HG03159 (cell line): ENCODE data around the gene UFD1.
A peak's percentile ranks its signal among the peaks of the same experiment; 100 is the strongest.

Experiments used
- ATAC-seq: cut with Tn5 transposase; IDR thresholded peaks from one replicate; pipeline ENCODE4 v1.9.1; 2021; ENCODE audit warnings: mild to moderate bottlenecking, moderate library complexity; ENCODE audit not compliant: unreplicated experiment

UFD1 gene, protein sequence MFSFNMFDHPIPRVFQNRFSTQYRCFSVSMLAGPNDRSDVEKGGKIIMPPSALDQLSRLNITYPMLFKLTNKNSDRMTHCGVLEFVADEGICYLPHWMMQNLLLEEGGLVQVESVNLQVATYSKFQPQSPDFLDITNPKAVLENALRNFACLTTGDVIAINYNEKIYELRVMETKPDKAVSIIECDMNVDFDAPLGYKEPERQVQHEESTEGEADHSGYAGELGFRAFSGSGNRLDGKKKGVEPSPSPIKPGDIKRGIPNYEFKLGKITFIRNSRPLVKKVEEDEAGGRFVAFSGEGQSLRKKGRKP

DNA sequence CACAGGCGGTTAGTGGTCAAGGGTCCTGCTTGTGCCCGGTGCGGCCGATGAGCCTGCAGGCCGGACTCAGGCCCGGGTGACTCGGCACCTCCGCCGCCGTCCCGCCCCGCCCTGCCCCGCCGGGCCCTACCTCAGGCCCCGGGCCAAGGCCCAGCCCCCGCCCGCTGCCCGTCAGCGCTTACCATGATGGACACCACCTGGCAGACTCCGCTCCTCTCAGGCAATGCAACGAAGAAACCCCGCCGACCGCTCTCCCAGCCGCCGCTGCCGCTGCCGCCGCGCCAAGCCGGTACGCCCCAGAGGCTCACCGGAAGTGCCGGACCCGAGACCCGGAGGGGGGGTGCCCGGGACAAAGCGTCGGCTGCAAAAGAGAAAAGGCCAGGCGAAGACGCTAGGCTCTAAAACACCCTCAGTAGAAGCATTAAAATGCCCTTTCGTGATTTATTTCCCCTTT is at the start of gene UFD1:
TSS of gene UFD1 (minus strand) at position 293 of the 454 bp plus-strand sequence. CDS start at position 185, 108 bp downstream.
- peak; percentile 46 for ATAC-seq

DNA sequence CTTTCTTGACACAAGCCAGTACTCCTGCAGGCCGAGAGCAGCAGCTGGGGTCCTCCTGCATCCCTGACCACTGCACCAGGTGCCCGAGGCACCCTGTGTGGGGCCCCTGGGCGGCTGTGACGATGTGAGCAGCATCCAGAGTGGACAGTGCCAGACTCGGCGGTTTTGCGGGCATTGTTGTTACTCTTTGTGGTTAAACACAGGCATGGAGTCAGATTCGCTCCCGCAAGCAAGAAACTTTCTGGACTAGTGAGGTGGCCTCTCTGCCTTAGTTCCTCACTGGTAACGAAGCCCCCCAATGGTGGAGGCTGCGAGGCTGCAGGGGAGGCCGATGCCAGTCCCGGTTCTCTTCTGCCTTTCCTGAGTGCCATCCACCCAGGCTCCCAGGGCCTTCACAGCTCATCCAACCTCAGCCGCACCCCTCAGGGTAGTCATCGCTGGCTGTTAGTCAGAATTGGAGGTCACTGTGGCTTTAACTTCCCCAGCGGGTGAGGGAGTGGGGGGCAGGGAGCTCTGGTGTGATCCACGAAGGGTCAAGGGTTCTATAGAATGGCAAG is 48.9 kb upstream of the UFD1 start:
- ATAC-seq, result no peak

DNA sequence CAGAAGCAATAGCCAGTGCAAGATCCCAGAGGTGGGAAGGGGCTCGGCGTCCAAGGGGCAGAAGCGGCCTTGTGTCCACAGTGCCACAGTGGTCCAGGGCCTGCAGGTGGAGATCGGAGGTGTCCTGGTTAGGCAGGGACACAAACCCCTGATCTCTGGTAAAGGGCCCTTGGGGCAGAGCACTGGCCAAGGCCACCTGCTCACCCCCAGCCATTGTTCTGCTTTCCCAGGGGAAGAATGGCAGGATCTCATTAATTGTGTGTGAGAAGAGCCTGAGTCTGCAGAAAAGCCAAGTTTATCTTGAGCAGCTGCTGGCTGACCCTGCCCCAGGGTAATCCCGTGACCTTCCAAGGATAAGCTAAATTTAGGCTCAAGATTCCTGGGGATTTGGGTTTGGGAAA is 48.3 kb upstream of the UFD1 start:
- ATAC-seq, result no peak

GRCh38 chr22:19526702-19527111 is 47.7 kb upstream of the UFD1 start:
- ATAC-seq, result no peak

- no peak for ATAC-seq
Measured at GRCh38 chr22:19526076-19526701, 47.2 kb upstream of the UFD1 start.

- no peak for ATAC-seq
Measured at GRCh38 chr22:19525666-19526065, 46.7 kb upstream of the UFD1 start.

- no peak for ATAC-seq
Measured at GRCh38 chr22:19525116-19525660, 46.2 kb upstream of the UFD1 start.

DNA sequence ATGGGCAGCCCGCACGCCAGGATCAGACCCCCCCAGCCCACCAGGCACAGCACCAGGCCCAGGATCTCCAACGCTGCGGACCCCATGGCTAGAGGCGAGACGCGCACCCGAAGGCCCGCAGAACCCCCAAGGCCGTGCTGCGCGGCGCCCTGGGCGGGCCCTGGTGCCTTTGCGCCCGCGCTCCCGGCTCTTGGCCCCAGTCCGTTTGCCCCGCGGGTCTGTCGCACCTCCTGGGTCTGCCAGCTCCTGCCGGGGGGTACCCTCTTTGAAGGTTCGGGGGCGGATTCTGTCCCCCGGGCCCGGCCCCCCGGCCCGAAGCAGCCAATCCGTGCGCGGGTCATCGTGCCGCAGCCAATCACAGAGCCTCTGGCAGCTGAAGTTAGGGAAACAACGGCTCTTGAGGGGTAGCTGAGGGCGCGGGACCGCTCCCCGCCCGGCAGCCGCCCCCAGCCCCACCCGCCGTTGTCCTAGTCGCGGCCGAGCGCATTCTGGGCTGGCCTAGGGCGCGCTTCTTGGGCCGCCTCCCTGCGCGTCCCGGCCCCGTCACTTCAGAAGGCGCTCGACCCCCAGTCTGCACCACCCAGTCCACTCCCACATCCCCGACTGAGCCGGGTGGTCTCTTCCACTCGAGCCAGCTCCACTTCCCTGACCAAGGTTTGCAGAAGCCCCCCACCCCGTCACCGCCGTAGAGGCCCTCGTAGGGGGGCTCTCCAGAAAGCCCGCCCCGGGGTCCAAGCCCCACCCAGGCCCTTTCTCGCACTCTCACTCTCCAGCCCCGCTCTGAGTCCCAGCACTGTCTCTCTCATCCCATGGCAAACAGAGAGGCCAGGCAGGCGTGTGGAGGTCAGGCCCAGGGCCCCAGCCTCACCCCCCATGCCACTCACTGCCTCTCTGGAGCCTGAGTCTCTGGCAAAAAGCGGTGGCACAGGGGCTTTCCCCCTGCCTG is 45.5 kb upstream of the UFD1 start, which contains the start of gene CLDN5:
TSS of gene CLDN5 (minus strand) at position 241 of the 946 bp plus-strand sequence. CDS start at position 86, 155 bp downstream.
- no peak for ATAC-seq

GRCh38 chr22:19523240-19524169 is 44.5 kb upstream of the UFD1 start:
- ATAC-seq, result no peak

DNA sequence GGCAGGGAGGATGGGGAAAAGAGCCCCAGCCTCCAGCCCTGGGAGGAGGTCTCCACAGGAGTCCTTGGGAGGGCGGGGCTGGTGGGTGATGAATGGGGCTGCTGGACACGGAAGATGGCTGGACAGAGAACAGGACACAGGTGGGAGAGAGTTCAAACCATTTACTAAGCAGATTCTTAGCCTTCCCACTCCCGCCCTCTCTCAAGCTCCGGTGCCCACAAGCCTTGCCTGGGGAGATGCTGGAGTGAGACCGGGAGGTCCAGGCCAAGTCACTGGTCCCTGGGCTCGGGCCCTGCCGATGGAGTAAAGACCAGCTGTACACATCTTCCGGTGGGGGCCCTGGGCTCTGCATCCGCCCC is 43.9 kb upstream of the UFD1 start:
- no peak for ATAC-seq

DNA sequence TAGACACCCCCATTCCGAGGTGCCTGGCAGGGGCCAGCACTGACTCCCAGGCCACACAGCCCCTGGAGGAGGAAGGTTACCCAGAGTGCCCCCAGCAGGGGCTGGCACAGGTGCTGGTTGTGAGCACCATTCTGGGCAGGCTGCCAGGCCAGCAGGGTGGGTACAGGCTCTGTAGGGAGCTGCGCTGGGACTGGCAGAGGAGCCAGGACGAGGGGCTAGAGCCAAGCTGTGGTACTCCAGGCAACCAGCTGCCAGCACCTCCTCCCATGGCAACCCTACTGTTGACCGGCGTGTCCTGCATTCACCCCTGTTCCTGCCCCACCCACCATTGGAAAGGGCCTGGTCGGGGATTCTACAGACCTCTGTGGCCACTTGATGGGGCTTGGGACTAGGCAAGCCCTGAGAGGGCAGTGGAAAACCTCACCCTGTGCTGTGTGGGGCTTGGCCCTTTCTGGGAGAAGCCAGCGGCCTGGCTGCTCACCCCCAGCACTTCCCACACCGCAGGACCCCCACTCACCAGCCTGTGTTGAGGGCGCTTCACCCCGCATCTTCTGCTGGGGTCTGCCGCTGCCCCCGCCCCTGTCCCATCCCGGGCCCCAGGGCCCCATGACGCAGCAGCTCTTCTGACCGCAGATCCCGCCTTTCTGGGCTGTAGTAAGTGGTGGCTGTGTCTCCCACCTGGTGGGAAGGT is 43.3 kb upstream of the UFD1 start:
- ATAC-seq, result no peak

GRCh38 chr22:19520566-19521305 is 41.7 kb upstream of the UFD1 start:
- ATAC-seq, result no peak

DNA sequence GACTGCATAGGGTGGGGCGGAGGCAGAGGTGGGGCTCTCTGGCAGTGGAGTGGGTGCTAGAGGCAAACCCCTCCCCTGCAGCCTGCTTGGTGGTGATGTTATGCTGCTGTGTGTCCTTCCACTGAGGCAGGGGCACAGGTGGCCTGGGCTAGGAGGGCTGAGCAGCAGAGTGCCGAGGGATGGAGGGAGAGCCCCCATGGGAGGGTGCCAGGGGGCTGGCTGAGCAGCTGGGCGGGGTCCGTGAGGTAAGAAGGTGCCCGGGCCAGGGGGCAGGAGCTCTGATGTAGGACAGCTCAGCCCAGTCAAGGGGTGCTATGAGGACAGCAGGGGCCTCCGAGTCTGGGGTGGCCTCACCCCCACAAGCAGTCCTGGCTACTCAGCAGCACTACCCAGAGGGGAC is 41.0 kb upstream of the UFD1 start:
- ATAC-seq, result no peak

- ATAC-seq, result no peak
Measured at GRCh38 chr22:19519041-19519926, 40.3 kb upstream of the UFD1 start.

- ATAC-seq, result no peak
Measured at GRCh38 chr22:19518635-19519034, 39.6 kb upstream of the UFD1 start.

- no peak for ATAC-seq
Measured at GRCh38 chr22:19517919-19518611, 39.1 kb upstream of the UFD1 start.

GRCh38 chr22:19517171-19517500 is 38.1 kb upstream of the UFD1 start:
- no peak for ATAC-seq
